Thyroid gland (tissue), 4 donors: ENCODE results near the gene TALDO1.

Experiments
- POLR2A ChIP-seq, 2 donors: fragments of 450-650 bp; IDR thresholded peaks; one replicate each; pipeline ENCODE4 v1.6.1; 2017; ENCODE audit warnings: antibody characterized with exemption in 2 of 2, mild to moderate bottlenecking in 2 of 2, moderate library complexity in 1 of 2
- TF ChIP-seq, protein P1 (sequence below), 6 experiments: fragments of 200-600 bp in 3 of 6; fragments of 450-650 bp in 3 of 6; sonication (generic) in 3 of 6; IDR thresholded peaks; one replicate each; pipeline ENCODE4 v1.5.1; 2016 to 2019; ENCODE audit warnings: antibody characterized with exemption in 6 of 6, mild to moderate bottlenecking in 2 of 6, inconsistent platforms in 1 of 6, moderate library complexity in 1 of 6

GRCh38 chr11:703506-703905 lies 43.8 kb upstream of the TALDO1 start:
- TF ChIP-seq, protein P1, sequence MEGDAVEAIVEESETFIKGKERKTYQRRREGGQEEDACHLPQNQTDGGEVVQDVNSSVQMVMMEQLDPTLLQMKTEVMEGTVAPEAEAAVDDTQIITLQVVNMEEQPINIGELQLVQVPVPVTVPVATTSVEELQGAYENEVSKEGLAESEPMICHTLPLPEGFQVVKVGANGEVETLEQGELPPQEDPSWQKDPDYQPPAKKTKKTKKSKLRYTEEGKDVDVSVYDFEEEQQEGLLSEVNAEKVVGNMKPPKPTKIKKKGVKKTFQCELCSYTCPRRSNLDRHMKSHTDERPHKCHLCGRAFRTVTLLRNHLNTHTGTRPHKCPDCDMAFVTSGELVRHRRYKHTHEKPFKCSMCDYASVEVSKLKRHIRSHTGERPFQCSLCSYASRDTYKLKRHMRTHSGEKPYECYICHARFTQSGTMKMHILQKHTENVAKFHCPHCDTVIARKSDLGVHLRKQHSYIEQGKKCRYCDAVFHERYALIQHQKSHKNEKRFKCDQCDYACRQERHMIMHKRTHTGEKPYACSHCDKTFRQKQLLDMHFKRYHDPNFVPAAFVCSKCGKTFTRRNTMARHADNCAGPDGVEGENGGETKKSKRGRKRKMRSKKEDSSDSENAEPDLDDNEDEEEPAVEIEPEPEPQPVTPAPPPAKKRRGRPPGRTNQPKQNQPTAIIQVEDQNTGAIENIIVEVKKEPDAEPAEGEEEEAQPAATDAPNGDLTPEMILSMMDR (IDR thresholded peaks at IDR 0.05) = no peak
- no peak for TF ChIP-seq POLR2A (IDR thresholded peaks at IDR 0.05)
